Measurements from ENCODE around the gene ENO1. TPM values are rescaled to one million over a fixed set of nuclear protein-coding genes. Genes with fewer than 3 reads are reported as not detected.
A peak's percentile ranks its signal among the peaks of the same experiment; 100 is the strongest.
"Not testable (repeated sequence)": the region's sequence is repeated elsewhere in the genome, so short reads cannot be mapped to it uniquely, and the experiment has no call there.

Gene ENO1
- total RNA-seq, 1 experiment from 2014 or later = 2,334 TPM

- TF ChIP-seq ATF3 (IDR thresholded peaks at IDR 0.05) (no peak), SRF (IDR thresholded peaks at IDR 0.05; ENCODE audit: low read depth) (no peak), CBX3 (IDR thresholded peaks at IDR 0.05; ENCODE audit: low read depth) (no peak), TCF7L2 (IDR thresholded peaks at IDR 0.05; ENCODE audit: borderline replicate concordance, extremely low read depth, insufficient read depth, insufficient read length) (no peak), CEBPB (IDR thresholded peaks at IDR 0.05; ENCODE audit: low read depth) (no peak), FOSL1 (IDR thresholded peaks at IDR 0.05; ENCODE audit: low read depth) (no peak), RAD21 (IDR thresholded peaks at IDR 0.05; ENCODE audit: low read depth) (no peak), REST (IDR thresholded peaks at IDR 0.05; ENCODE audit: low read depth) (no peak), ZBTB33 (IDR thresholded peaks at IDR 0.05; ENCODE audit: extremely low read depth, insufficient replicate concordance, low read length) (no peak)
- no peak for ATAC-seq
- ChIA-PET POLR2A (no interaction called here), RAD21 (ENCODE audit: low non-redundant PET in 1 of 2, low total read pairs in 2 of 2, uncharacterized antibody in 2 of 2, unreplicated experiment in 2 of 2) (no interaction called here), CTCF (no interaction called here)
- intact Hi-C loops (cut with micrococcal nuclease) = no loop called here
- no peaks in the 10 kb centered on the region for H3K79me2 ChIP-seq (ENCODE audit: insufficient read depth, low read length)
- H3K9me3 ChIP-seq (ENCODE audit: control insufficient read depth in 1 of 2, insufficient read depth in 1 of 2, low read depth in 1 of 2, low read length in 2 of 2) = no peaks in the 10 kb centered on the region
- DNase-seq (ENCODE audit: low read depth, low spot score) = no peak
- H3K27ac ChIP-seq (ENCODE audit: low read depth, low read length) = no peak overlapping the region
- no TSS peak for BruUV-seq (replicated peaks)
- H3K4me1 ChIP-seq (ENCODE audit: control insufficient read depth in 1 of 2, insufficient read depth in 2 of 2, low read length in 2 of 2) = peaks cover 0 to 6% of the 10 kb centered on the region in 2 experiments; a peak in 2 of 4 replicates
- H3K4me3 ChIP-seq (replicated peaks in 1 of 2; ENCODE audit: low read depth in 1 of 2, low read length in 2 of 2) = no peak overlapping the region
- H3K36me3 ChIP-seq (ENCODE audit: control insufficient read depth in 1 of 2, insufficient read depth in 2 of 2, low read length in 2 of 2) = no peaks in the 10 kb centered on the region
- no peaks in the 10 kb centered on the region for H3K9me2 ChIP-seq (ENCODE audit: insufficient read depth)
- no peak overlapping the region for H3K4me2 ChIP-seq (ENCODE audit: low read length)
- H4K20me1 ChIP-seq (ENCODE audit: insufficient read depth) = no peaks in the 10 kb centered on the region
- H3K27me3 ChIP-seq (ENCODE audit: insufficient read depth, low read length) = peaks cover 11% of the 10 kb centered on the region; the same call in 1 of the 2 replicates
- no peak overlapping the region for H2AFZ ChIP-seq (ENCODE audit: low read depth, low read length, poor library complexity, severe bottlenecking)
- no peak overlapping the region for H3K9ac ChIP-seq (ENCODE audit: low read length)
Measured at GRCh38 chr1:8922962-8923361, 44.5 kb upstream of the ENO1 start.

GRCh38 chr1:8917536-8917935 is 39.0 kb upstream of the ENO1 start:
- CTCF ChIA-PET = interaction anchor here (0.7 to 7.7 kb wide), 7 partner anchors 12 to 184 kb away, joined by 3 to 62 read pairs (median 7); no protein-coding TSS in a partner anchor
- intact Hi-C loops (cut with micrococcal nuclease) = loop anchor here (5.0 kb wide), 2 partner anchors 280 to 575 kb away; no protein-coding TSS in a partner anchor
- H3K4me3 ChIP-seq (replicated peaks in 1 of 2; ENCODE audit: low read depth in 1 of 2, low read length in 2 of 2); H3K27me3 ChIP-seq (ENCODE audit: insufficient read depth, low read length); H3K9me2 ChIP-seq (ENCODE audit: insufficient read depth); H3K9ac ChIP-seq (ENCODE audit: low read length); H3K36me3 ChIP-seq (ENCODE audit: control insufficient read depth in 1 of 2, insufficient read depth in 2 of 2, low read length in 2 of 2); H3K9me3 ChIP-seq (ENCODE audit: control insufficient read depth in 1 of 2, insufficient read depth in 1 of 2, low read depth in 1 of 2, low read length in 2 of 2); H3K4me2 ChIP-seq (ENCODE audit: low read length); H3K27ac ChIP-seq (ENCODE audit: low read depth, low read length); ATAC-seq; DNase-seq (ENCODE audit: low read depth, low spot score); H4K20me1 ChIP-seq (ENCODE audit: insufficient read depth); BruUV-seq (replicated peaks); H3K4me1 ChIP-seq (ENCODE audit: control insufficient read depth in 1 of 2, insufficient read depth in 2 of 2, low read length in 2 of 2); H3K79me2 ChIP-seq (ENCODE audit: insufficient read depth, low read length): not testable (repeated sequence)
- H2AFZ ChIP-seq (ENCODE audit: low read depth, low read length, poor library complexity, severe bottlenecking) = peak overlapping the region; percentile 16
- POLR2A ChIA-PET = interaction anchor here (0.7 to 1.2 kb wide), 2 partner anchors 68 to 87 kb away, joined by 4 read pairs; no protein-coding TSS in a partner anchor
- RAD21 ChIA-PET (ENCODE audit: low non-redundant PET in 1 of 2, low total read pairs in 2 of 2, uncharacterized antibody in 2 of 2, unreplicated experiment in 2 of 2) = interaction anchor here (1.0 to 2.1 kb wide), 3 partner anchors 72 to 88 kb away, joined by 4 to 11 read pairs (median 4); no protein-coding TSS in a partner anchor

All from HCT116 (cell line).